GM12878 (cell line): ENCODE data around the gene WNT8A. TPM values are rescaled to one million over a fixed set of nuclear protein-coding genes. Genes with fewer than 3 reads are reported as not detected.

ENCODE experiments used
- ATAC-seq: fragments of 200-7000 bp; cut with Tn5 transposase; 3 replicates; pipeline ENCODE4 v1.9.1; 2020; ENCODE audit warnings: mild to moderate bottlenecking, moderate library complexity
- BruUV-seq: library from RNA; stranded (reverse); fragments of 400-500 nt; replicated peaks from 2 replicates; lab custom pipeline; 2021; lab: Mats Ljungman, UMichigan
- CTCF ChIA-PET: fragments of 300-600 bp; sonication (Branson Sonifier 250); formaldehyde crosslinking; extraction: SDS; loops from one replicate; lab custom pipeline; 2021; ENCODE audit warnings: inconsistent platforms; lab: Yijun Ruan, JAX
- POLR2A ChIA-PET: fragments of 350-600 bp; formaldehyde crosslinking; extraction: SDS; loops from one replicate; lab custom pipeline; 2021; ENCODE audit warnings: inconsistent platforms; lab: Charles Lee
- RAD21 ChIA-PET: fragments of 300-600 bp; sonication (Branson Sonifier 250); formaldehyde crosslinking; loops from one replicate; lab custom pipeline; 2023; ENCODE audit warnings: antibody characterized with exemption; ENCODE audit not compliant: unreplicated experiment; lab: Charles Lee
- SMC1A ChIA-PET: fragments of 300-600 bp; sonication (Branson Sonifier 250); formaldehyde crosslinking; loops from one replicate; lab custom pipeline; 2023; ENCODE audit not compliant: unreplicated experiment, uncharacterized antibody; lab: Charles Lee
- DNase-seq: peaks from one replicate; pipeline ENCODE4 v3.0.0-alpha.2; 2011; ENCODE audit warnings: low read depth, low spot score
- FAIRE-seq: peaks from 3 replicates; lab custom pipeline; 2011; peaks lifted over from hg19 to GRCh38; lab: Jason Lieb, UNC
- H2AFZ ChIP-seq: 2 replicates; pipeline ENCODE4 v1.6.0; 2011; ENCODE audit warnings: low read depth, low read length, control low read depth; ENCODE audit not compliant: control insufficient read depth
- H3K27ac ChIP-seq: 2 replicates; pipeline ENCODE4 v1.5.1; 2011; ENCODE audit warnings: control low read depth; ENCODE audit not compliant: control insufficient read depth, insufficient read depth
- H3K27me3 ChIP-seq, 2 experiments: replicated peaks in 1 of 2; 2 replicates each; pipeline versions ENCODE4 v1.6.0 to v1.6.1; 2011; ENCODE audit warnings: low read length in 1 of 2; ENCODE audit not compliant: control insufficient read depth in 2 of 2, insufficient read depth in 2 of 2
- H3K36me3 ChIP-seq, 2 experiments: 2 replicates each; pipeline ENCODE4 v1.5.1; 2011; ENCODE audit warnings: low read length in 1 of 2; ENCODE audit not compliant: control insufficient read depth in 2 of 2, insufficient read depth in 2 of 2
- H3K4me1 ChIP-seq: 2 replicates; pipeline ENCODE4 v1.6.1; 2011; ENCODE audit warnings: mild to moderate bottlenecking, low read length, moderate library complexity, mixed read lengths; ENCODE audit not compliant: control insufficient read depth, insufficient read depth
- H3K4me2 ChIP-seq: 2 replicates; pipeline ENCODE4 v1.6.0; 2011; ENCODE audit warnings: control low read depth; ENCODE audit not compliant: control insufficient read depth, insufficient read depth
- H3K4me3 ChIP-seq: fragments of 200-600 bp; sonication (generic); 2 replicates; pipeline ENCODE4 v1.5.1; 2016
- H3K79me2 ChIP-seq: 2 replicates; pipeline ENCODE4 v1.6.0; 2011; ENCODE audit warnings: low read length; ENCODE audit not compliant: control insufficient read depth, insufficient read depth
- H3K9ac ChIP-seq: 2 replicates; pipeline ENCODE4 v1.8.0; 2011; ENCODE audit warnings: low read length, control low read depth, mixed read lengths; ENCODE audit not compliant: control insufficient read depth, insufficient read depth
- H3K9me3 ChIP-seq: replicated peaks from 3 replicates; pipeline ENCODE4 v1.5.1; 2011; ENCODE audit warnings: mild to moderate bottlenecking, low read length; ENCODE audit not compliant: control insufficient read depth, insufficient read depth
- H4K20me1 ChIP-seq: 2 replicates; pipeline ENCODE4 v1.6.0; 2011; ENCODE audit not compliant: control insufficient read depth, insufficient read depth
- CBFB ChIP-seq: IDR thresholded peaks from 2 replicates; pipeline ENCODE4 v1.6.1; 2016; ENCODE audit warnings: antibody characterized with exemption, low read depth
- CHD1 ChIP-seq: IDR thresholded peaks from 2 replicates; pipeline ENCODE4 v1.6.1; 2012; ENCODE audit warnings: low read depth, low read length, improper control_type of control experiment
- ETV6 ChIP-seq, 2 experiments: fragments of 450-650 bp in 1 of 2; IDR thresholded peaks in 1 of 2; conservative IDR thresholded peaks in 1 of 2; 2 replicates each; pipeline ENCODE4 v1.6.1; 2014; ENCODE audit warnings: antibody characterized with exemption in 1 of 2, borderline replicate concordance in 1 of 2, low read depth in 1 of 2, mild to moderate bottlenecking in 1 of 2, moderate library complexity in 1 of 2
- HDGF ChIP-seq: fragments of 450-650 bp; IDR thresholded peaks from 2 replicates; pipeline ENCODE4 v1.6.1; 2016; ENCODE audit warnings: antibody characterized with exemption
- IRF3 ChIP-seq: fragments of 450-650 bp; IDR thresholded peaks from 2 replicates; pipeline ENCODE4 v1.6.1; 2014; ENCODE audit warnings: mild to moderate bottlenecking
- JUNB ChIP-seq: IDR thresholded peaks from 2 replicates; pipeline ENCODE4 v1.6.1; 2016; ENCODE audit warnings: antibody characterized with exemption, mild to moderate bottlenecking
- MEF2A ChIP-seq: IDR thresholded peaks from 2 replicates; pipeline ENCODE4 v1.6.1; 2011; ENCODE audit warnings: low read depth, mild to moderate bottlenecking, low read length, moderate library complexity; ENCODE audit not compliant: insufficient read depth
- MXI1 ChIP-seq: fragments of 150-350 bp; IDR thresholded peaks from 2 replicates; pipeline ENCODE4 v1.6.1; 2011; ENCODE audit warnings: low read depth, mild to moderate bottlenecking, inconsistent platforms, low read length, improper control_type of control experiment
- NFYA ChIP-seq: IDR thresholded peaks from 2 replicates; pipeline ENCODE4 v1.6.1; 2011; ENCODE audit warnings: low read depth, mild to moderate bottlenecking, low read length, improper control_type of control experiment, borderline replicate concordance
- STAT1 ChIP-seq: fragments of 450-650 bp; conservative IDR thresholded peaks from 2 replicates; pipeline ENCODE4 v1.6.1; 2014; ENCODE audit warnings: antibody characterized with exemption, mild to moderate bottlenecking
- TBL1XR1 ChIP-seq: IDR thresholded peaks from 2 replicates; pipeline ENCODE4 v1.6.1; 2012; ENCODE audit warnings: low read depth, low read length, improper control_type of control experiment
- ZNF207 ChIP-seq: fragments of 450-650 bp; IDR thresholded peaks from 2 replicates; pipeline ENCODE4 v1.6.1; 2014; ENCODE audit warnings: antibody characterized with exemption, mild to moderate bottlenecking, borderline replicate concordance
- ZZZ3 ChIP-seq: IDR thresholded peaks from 2 replicates; pipeline ENCODE4 v1.6.1; 2011; ENCODE audit warnings: low read depth; ENCODE audit not compliant: control insufficient read depth, insufficient read length
- WGBS: methylation state at CpG from one replicate; pipeline ENCODE4 v1.1.6; 2016; ENCODE audit warnings: low lambda C conversion rate; ENCODE audit not compliant: insufficient replicate concordance, insufficient coverage; ENCODE audit errors: missing lambda C conversion rate; 5-methylcytosine and 5-hydroxymethylcytosine counted together
- in situ Hi-C: fragments of 300-500 bp; cut with MboI; formaldehyde crosslinking; loops from 9 replicates; pipeline ENCODE4 v1.14.3; 2018; ENCODE audit warnings: mixed read lengths
- intact Hi-C: fragments of 100-400 bp; cut with micrococcal nuclease; formaldehyde crosslinking; loops from one replicate; pipeline ENCODE4 v1.14.2; 2022; ENCODE audit not compliant: unreplicated experiment
- polyA plus RNA-seq, 11 experiments: library from polyadenylated mRNA; depleted of rRNA in 4 of 11; unstranded in 6 of 11; stranded (reverse) in 5 of 11; fragments of >200 nt; fragmentation: Nextera tagmentation in 4 of 11; fragmentation: Illumina TruSeq in 1 of 11; extraction: Ambion mirVana in 4 of 11; extraction: Trizol in 1 of 11; gene quantifications; 1 replicate in 1 of 11; 2 replicates in 10 of 11; pipeline versions ENCODE4 v1.2.1 to v1.2.3, GENCODE V29; 2011 to 2016; ENCODE audit warnings: inconsistent platforms in 2 of 11, missing spikeins in 2 of 11, low read depth in 1 of 11
- total RNA-seq, 4 experiments: library from RNA; depleted of rRNA in 3 of 4; stranded (reverse); fragments of >200 nt in 3 of 4; fragmentation: Illumina TruSeq in 1 of 4; extraction: Trizol in 1 of 4; gene quantifications; 2 replicates each; pipeline versions ENCODE4 v1.2.1 to v1.2.3, GENCODE V29; 2013 to 2021
- TF ChIP-seq, protein P1 (sequence below): fragments of 450-650 bp; formaldehyde crosslinking; IDR thresholded peaks from 2 replicates; pipeline ENCODE4 v1.4.0; 2022; ENCODE audit warnings: mild to moderate bottlenecking, moderate library complexity
- TF ChIP-seq, protein P2 (sequence below): fragments of 450-650 bp; formaldehyde crosslinking; IDR thresholded peaks from 2 replicates; pipeline ENCODE4 v1.5.0; 2022; ENCODE audit warnings: mild to moderate bottlenecking, missing genetic modification characterization

WNT8A gene
- total and polyA plus RNA-seq, 10 of the 15 experiments (the other 5 are each of a cell fraction or from before 2014, with no cell fraction given): not detected

GRCh38 chr5:138095100-138095907 lies 11.5 kb downstream of the WNT8A start (continued):
- TF ChIP-seq, protein P1, sequence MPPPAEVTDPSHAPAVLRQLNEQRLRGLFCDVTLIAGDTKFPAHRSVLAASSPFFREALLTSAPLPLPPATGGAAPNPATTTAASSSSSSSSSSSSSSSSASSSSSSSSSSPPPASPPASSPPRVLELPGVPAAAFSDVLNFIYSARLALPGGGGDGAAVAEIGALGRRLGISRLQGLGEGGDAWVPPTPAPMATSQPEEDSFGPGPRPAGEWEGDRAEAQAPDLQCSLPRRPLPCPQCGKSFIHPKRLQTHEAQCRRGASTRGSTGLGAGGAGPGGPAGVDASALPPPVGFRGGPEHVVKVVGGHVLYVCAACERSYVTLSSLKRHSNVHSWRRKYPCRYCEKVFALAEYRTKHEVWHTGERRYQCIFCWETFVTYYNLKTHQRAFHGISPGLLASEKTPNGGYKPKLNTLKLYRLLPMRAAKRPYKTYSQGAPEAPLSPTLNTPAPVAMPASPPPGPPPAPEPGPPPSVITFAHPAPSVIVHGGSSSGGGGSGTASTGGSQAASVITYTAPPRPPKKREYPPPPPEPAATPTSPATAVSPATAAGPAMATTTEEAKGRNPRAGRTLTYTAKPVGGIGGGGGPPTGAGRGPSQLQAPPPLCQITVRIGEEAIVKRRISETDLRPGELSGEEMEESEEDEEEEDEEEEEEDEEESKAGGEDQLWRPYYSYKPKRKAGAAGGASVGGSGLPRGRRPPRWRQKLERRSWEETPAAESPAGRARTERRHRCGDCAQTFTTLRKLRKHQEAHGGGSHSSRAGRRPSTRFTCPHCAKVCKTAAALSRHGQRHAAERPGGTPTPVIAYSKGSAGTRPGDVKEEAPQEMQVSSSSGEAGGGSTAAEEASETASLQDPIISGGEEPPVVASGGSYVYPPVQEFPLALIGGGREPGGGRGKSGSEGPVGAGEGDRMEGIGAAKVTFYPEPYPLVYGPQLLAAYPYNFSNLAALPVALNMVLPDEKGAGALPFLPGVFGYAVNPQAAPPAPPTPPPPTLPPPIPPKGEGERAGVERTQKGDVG (CRISPR knock-in tag): no peak
- TF ChIP-seq CBFB: no peak
- no peak for TF ChIP-seq ZNF207
- TF ChIP-seq HDGF: no peak

- BruUV-seq: no TSS peak
- H3K9me3 ChIP-seq: no peaks in the 10 kb centered on the region
- no peaks in the 10 kb centered on the region for H4K20me1 ChIP-seq
- in situ Hi-C loops (loop anchor here (25.0 kb wide), 1 partner anchor 759 kb away; no protein-coding TSS in a partner anchor), intact Hi-C loops (no loop called here)
- no peak overlapping the region for H3K27ac ChIP-seq
- no peak for DNase-seq
- POLR2A ChIA-PET: no interaction called here
- RAD21 ChIA-PET: no interaction called here
- H3K4me2 ChIP-seq: no peak overlapping the region
- no peak overlapping the region for H3K9ac ChIP-seq
- H3K36me3 ChIP-seq: no peaks in the 10 kb centered on the region
- ATAC-seq: no peak
- FAIRE-seq: no peak
- CTCF ChIA-PET: no interaction called here
- H3K4me1 ChIP-seq: no peaks in the 10 kb centered on the region
- no peak overlapping the region for H2AFZ ChIP-seq
- no peak overlapping the region for H3K4me3 ChIP-seq
- SMC1A ChIA-PET: interaction anchor here (0.7 to 1.4 kb wide), 3 partner anchors 11 to 117 kb away, joined by 3 read pairs; no protein-coding TSS in a partner anchor
- WGBS: 71% methylated on average over 2 of the region's 2 CpGs
- no peaks in the 10 kb centered on the region for H3K79me2 ChIP-seq
- H3K27me3 ChIP-seq: no peaks in the 10 kb centered on the region
- no peak for TF ChIP-seq TBL1XR1
- TF ChIP-seq JUNB: no peak
- no peak for TF ChIP-seq ZZZ3
- TF ChIP-seq IRF3: no peak
- no peak for TF ChIP-seq MEF2A
- TF ChIP-seq MXI1: no peak
- no peak for TF ChIP-seq NFYA
- no peak for TF ChIP-seq STAT1
- no peak for TF ChIP-seq ETV6 (conservative IDR thresholded peaks at IDR 0.05 in 1 of 2, IDR thresholded peaks at IDR 0.05 in 1 of 2; ENCODE audit: borderline replicate concordance in 1 of 2, low read depth in 1 of 2)
- TF ChIP-seq, protein P2, sequence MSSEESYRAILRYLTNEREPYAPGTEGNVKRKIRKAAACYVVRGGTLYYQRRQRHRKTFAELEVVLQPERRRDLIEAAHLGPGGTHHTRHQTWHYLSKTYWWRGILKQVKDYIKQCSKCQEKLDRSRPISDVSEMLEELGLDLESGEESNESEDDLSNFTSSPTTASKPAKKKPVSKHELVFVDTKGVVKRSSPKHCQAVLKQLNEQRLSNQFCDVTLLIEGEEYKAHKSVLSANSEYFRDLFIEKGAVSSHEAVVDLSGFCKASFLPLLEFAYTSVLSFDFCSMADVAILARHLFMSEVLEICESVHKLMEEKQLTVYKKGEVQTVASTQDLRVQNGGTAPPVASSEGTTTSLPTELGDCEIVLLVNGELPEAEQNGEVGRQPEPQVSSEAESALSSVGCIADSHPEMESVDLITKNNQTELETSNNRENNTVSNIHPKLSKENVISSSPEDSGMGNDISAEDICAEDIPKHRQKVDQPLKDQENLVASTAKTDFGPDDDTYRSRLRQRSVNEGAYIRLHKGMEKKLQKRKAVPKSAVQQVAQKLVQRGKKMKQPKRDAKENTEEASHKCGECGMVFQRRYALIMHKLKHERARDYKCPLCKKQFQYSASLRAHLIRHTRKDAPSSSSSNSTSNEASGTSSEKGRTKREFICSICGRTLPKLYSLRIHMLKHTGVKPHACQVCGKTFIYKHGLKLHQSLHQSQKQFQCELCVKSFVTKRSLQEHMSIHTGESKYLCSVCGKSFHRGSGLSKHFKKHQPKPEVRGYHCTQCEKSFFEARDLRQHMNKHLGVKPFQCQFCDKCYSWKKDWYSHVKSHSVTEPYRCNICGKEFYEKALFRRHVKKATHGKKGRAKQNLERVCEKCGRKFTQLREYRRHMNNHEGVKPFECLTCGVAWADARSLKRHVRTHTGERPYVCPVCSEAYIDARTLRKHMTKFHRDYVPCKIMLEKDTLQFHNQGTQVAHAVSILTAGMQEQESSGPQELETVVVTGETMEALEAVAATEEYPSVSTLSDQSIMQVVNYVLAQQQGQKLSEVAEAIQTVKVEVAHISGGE (CRISPR knock-in tag): no peak
- TF ChIP-seq CHD1: no peak
These were observed 12.5 kb downstream of the WNT8A start for GRCh38 chr5:138096363-138096762.
